GM23338 (cell line): ENCODE data around the gene CLPSL2. TPM values are rescaled to one million over a fixed set of nuclear protein-coding genes. Genes with fewer than 3 reads are reported as not detected.

Experiments
- JUNB ChIP-seq: IDR thresholded peaks from one replicate; pipeline ENCODE4 v1.6.1; 2016; ENCODE audit warnings: antibody characterized with exemption; ENCODE audit not compliant: unreplicated experiment
- polyA plus RNA-seq: library from polyadenylated mRNA; unstranded; fragments of >200 nt; fragmentation: Nextera tagmentation; extraction: Ambion mirVana; gene quantifications from 2 replicates; pipeline ENCODE4 v1.2.1, GENCODE V29; 2016
- total RNA-seq: library from RNA; depleted of rRNA; stranded (reverse); fragments of >200 nt; shearing (Covaris generic); gene quantifications from 2 replicates; pipeline ENCODE4 v1.2.3, GENCODE V29; 2014; rRNA removed
- TF ChIP-seq, protein P1 (sequence below): fragments of 250-450 bp; sonication (Bioruptor Pico); IDR thresholded peaks from 2 replicates; pipeline ENCODE4 v1.5.0; 2020; ENCODE audit warnings: mild to moderate bottlenecking, moderate library complexity

The CLPSL2 gene
- total and polyA plus RNA-seq, 2 experiments from 2014 or later, result 2.9 to 3.1 TPM

- TF ChIP-seq, protein P1, sequence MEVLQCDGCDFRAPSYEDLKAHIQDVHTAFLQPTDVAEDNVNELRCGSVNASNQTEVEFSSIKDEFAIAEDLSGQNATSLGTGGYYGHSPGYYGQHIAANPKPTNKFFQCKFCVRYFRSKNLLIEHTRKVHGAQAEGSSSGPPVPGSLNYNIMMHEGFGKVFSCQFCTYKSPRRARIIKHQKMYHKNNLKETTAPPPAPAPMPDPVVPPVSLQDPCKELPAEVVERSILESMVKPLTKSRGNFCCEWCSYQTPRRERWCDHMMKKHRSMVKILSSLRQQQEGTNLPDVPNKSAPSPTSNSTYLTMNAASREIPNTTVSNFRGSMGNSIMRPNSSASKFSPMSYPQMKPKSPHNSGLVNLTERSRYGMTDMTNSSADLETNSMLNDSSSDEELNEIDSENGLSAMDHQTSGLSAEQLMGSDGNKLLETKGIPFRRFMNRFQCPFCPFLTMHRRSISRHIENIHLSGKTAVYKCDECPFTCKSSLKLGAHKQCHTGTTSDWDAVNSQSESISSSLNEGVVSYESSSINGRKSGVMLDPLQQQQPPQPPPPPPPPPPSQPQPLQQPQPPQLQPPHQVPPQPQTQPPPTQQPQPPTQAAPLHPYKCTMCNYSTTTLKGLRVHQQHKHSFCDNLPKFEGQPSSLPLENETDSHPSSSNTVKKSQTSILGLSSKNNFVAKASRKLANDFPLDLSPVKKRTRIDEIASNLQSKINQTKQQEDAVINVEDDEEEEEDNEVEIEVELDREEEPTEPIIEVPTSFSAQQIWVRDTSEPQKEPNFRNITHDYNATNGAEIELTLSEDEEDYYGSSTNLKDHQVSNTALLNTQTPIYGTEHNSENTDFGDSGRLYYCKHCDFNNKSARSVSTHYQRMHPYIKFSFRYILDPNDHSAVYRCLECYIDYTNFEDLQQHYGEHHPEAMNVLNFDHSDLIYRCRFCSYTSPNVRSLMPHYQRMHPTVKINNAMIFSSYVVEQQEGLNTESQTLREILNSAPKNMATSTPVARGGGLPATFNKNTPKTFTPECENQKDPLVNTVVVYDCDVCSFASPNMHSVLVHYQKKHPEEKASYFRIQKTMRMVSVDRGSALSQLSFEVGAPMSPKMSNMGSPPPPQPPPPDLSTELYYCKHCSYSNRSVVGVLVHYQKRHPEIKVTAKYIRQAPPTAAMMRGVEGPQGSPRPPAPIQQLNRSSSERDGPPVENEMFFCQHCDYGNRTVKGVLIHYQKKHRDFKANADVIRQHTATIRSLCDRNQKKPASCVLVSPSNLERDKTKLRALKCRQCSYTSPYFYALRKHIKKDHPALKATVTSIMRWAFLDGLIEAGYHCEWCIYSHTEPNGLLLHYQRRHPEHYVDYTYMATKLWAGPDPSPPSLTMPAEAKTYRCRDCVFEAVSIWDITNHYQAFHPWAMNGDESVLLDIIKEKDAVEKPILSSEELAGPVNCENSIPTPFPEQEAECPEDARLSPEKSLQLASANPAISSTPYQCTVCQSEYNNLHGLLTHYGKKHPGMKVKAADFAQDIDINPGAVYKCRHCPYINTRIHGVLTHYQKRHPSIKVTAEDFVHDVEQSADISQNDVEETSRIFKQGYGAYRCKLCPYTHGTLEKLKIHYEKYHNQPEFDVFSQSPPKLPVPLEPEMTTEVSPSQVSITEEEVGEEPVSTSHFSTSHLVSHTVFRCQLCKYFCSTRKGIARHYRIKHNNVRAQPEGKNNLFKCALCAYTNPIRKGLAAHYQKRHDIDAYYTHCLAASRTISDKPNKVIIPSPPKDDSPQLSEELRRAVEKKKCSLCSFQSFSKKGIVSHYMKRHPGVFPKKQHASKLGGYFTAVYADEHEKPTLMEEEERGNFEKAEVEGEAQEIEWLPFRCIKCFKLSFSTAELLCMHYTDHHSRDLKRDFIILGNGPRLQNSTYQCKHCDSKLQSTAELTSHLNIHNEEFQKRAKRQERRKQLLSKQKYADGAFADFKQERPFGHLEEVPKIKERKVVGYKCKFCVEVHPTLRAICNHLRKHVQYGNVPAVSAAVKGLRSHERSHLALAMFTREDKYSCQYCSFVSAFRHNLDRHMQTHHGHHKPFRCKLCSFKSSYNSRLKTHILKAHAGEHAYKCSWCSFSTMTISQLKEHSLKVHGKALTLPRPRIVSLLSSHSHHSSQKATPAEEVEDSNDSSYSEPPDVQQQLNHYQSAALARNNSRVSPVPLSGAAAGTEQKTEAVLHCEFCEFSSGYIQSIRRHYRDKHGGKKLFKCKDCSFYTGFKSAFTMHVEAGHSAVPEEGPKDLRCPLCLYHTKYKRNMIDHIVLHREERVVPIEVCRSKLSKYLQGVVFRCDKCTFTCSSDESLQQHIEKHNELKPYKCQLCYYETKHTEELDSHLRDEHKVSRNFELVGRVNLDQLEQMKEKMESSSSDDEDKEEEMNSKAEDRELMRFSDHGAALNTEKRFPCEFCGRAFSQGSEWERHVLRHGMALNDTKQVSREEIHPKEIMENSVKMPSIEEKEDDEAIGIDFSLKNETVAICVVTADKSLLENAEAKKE (CRISPR knock-in tag), result no peak
- no peak for TF ChIP-seq JUNB
Observed at GRCh38 chr6:35824552-35825192, 48.3 kb downstream of the CLPSL2 start (continued).

Other genes with a start within 250 kb of the CLPSL2 start
- gene FKBP5, start 87.7 kb upstream of the CLPSL2 start, total RNA-seq, result 24.3 and 28.6 TPM in 2 replicates
- 17.7 and 19.8 TPM in 2 replicates for gene FKBP5, start 87.7 kb upstream of the CLPSL2 start, polyA plus RNA-seq
- 0.90 and 1.3 TPM in 2 replicates for gene ARMC12, start 39.6 kb upstream of the CLPSL2 start, total RNA-seq
- 0.94 TPM in 2 replicates for gene ARMC12, start 39.6 kb upstream of the CLPSL2 start, polyA plus RNA-seq
- gene CLPSL1, start 4.4 kb downstream of the CLPSL2 start, total RNA-seq, result not detected in 2 replicates
- 0.80 TPM in 1 of 2 replicates, not detected in the other for gene CLPSL1, start 4.4 kb downstream of the CLPSL2 start, polyA plus RNA-seq
- not detected in 2 replicates for gene CLPS, start 20.7 kb downstream of the CLPSL2 start, total RNA-seq
- not detected in 2 replicates for gene CLPS, start 20.7 kb downstream of the CLPSL2 start, polyA plus RNA-seq
- not detected in 2 replicates for gene LHFPL5, start 28.8 kb downstream of the CLPSL2 start, total RNA-seq
- gene LHFPL5, start 28.8 kb downstream of the CLPSL2 start, polyA plus RNA-seq, result not detected in 2 replicates
- gene SRPK1, start 144.5 kb downstream of the CLPSL2 start, total RNA-seq, result 153 and 175 TPM in 2 replicates
- 168 and 202 TPM in 2 replicates for gene SRPK1, start 144.5 kb downstream of the CLPSL2 start, polyA plus RNA-seq
- 1.9 and 2.9 TPM in 2 replicates for gene SLC26A8, start 248.0 kb downstream of the CLPSL2 start, total RNA-seq
- 0.89 and 1.1 TPM in 2 replicates for gene SLC26A8, start 248.0 kb downstream of the CLPSL2 start, polyA plus RNA-seq